B cell (primary cell): ENCODE measurements around the gene EFCAB9.

Source experiments
- CTCF ChIP-seq: fragments of 200-600 bp; IDR thresholded peaks from one replicate; pipeline ENCODE4 v1.8.0; 2022; ENCODE audit warnings: antibody characterized with exemption, mild to moderate bottlenecking
- EZH2 ChIP-seq: IDR thresholded peaks from 2 replicates; pipeline ENCODE4 v1.6.1; 2012; ENCODE audit warnings: borderline replicate concordance, low read depth, mild to moderate bottlenecking, moderate library complexity, low read length; ENCODE audit not compliant: insufficient read depth, poor library complexity, severe bottlenecking

- TF ChIP-seq CTCF (no peak), EZH2 (no peak)
Measured at GRCh38 chr5:172163346-172163745, 30.6 kb upstream of the EFCAB9 start.
